H1 (cell line): ENCODE results near the gene RTL5.

Experiments
- CHD2 ChIP-seq: IDR thresholded peaks from 2 replicates; pipeline ENCODE4 v1.6.1; 2012; ENCODE audit warnings: low read length, improper control_type of control experiment
- EP300 ChIP-seq, 2 experiments: IDR thresholded peaks; 1 replicate in 1 of 2; 2 replicates in 1 of 2; pipeline ENCODE4 v1.6.1; 2011 to 2012; ENCODE audit warnings: low read depth in 2 of 2, low read length in 2 of 2, mild to moderate bottlenecking in 2 of 2, borderline replicate concordance in 1 of 2, inconsistent platforms in 1 of 2, moderate library complexity in 1 of 2
- EZH2 ChIP-seq: fragments of 200-600 bp; sonication (generic); IDR thresholded peaks from 2 replicates; pipeline ENCODE4 v1.7.1; 2012; ENCODE audit warnings: low read depth, mild to moderate bottlenecking, moderate library complexity, low read length, inconsistent platforms; ENCODE audit not compliant: severe bottlenecking
- KDM1A ChIP-seq: fragments of 200-600, 300-600 bp; sonication (generic); IDR thresholded peaks from 2 replicates; pipeline ENCODE4 v1.7.1; 2016; ENCODE audit warnings: mild to moderate bottlenecking, low read length, borderline replicate concordance
- POLR2A ChIP-seq, 2 experiments: IDR thresholded peaks; 1 replicate in 1 of 2; 2 replicates in 1 of 2; pipeline ENCODE4 v1.6.1; 2011; ENCODE audit warnings: low read depth in 2 of 2, low read length in 2 of 2, mild to moderate bottlenecking in 2 of 2; ENCODE audit errors: control extremely low read depth in 1 of 2
- POLR2AphosphoS5 ChIP-seq: IDR thresholded peaks from 2 replicates; pipeline ENCODE4 v1.6.1; 2011; ENCODE audit warnings: low read depth, low read length
- TEAD4 ChIP-seq: IDR thresholded peaks from 2 replicates; pipeline ENCODE4 v1.6.1; 2012; ENCODE audit warnings: low read depth, low read length, inconsistent platforms, mixed read lengths
- YY1 ChIP-seq: IDR thresholded peaks from 2 replicates; pipeline ENCODE4 v1.6.1; 2011; ENCODE audit warnings: low read depth, mild to moderate bottlenecking, low read length
- ZNF274 ChIP-seq: IDR thresholded peaks from 2 replicates; pipeline ENCODE4 v1.7.0; 2012; ENCODE audit warnings: low read length, borderline replicate concordance; ENCODE audit errors: extremely low read depth
- TF ChIP-seq, protein P1 (sequence below), 3 experiments: IDR thresholded peaks; 1 replicate in 2 of 3; 2 replicates in 1 of 3; pipeline versions ENCODE4 v1.5.1 to v1.6.1; 2011; ENCODE audit warnings: low read length in 3 of 3, mild to moderate bottlenecking in 3 of 3, inconsistent platforms in 2 of 3, low read depth in 1 of 3, moderate library complexity in 1 of 3; ENCODE audit not compliant: insufficient read depth in 1 of 3; ENCODE audit errors: control extremely low read depth in 1 of 3
- TF ChIP-seq, protein P2 (sequence below): IDR thresholded peaks from 2 replicates; pipeline ENCODE4 v1.6.1; 2011; ENCODE audit warnings: low read depth, mild to moderate bottlenecking, low read length; ENCODE audit not compliant: insufficient read depth

DNA sequence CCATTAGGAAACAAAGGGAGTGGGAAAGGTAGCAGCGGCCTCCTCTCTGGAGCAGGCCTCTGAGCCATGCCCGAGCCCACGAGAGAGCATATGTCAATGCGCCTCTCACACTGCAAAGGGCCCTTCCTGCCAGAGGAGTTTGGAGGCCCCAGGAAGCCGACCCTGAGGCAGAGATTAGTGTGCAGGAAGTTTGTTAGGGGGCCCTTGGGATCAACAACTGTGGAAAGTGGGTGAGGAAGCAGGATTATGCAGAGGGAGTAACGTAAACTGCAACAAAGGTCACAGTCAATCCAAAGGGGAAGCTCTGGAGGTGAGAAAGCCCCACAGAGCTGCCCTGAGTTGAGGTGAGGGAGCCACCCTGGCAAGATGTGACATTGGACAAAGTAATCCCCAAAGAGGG is 17.4 kb downstream of the RTL5 start:
- no peak for TF ChIP-seq EP300 (IDR thresholded peaks at IDR 0.05; ENCODE audit: borderline replicate concordance in 1 of 2, low read depth in 2 of 2, low read length in 2 of 2)
- no peak for TF ChIP-seq CHD2
- TF ChIP-seq POLR2AphosphoS5, result no peak
- TF ChIP-seq, protein P1, sequence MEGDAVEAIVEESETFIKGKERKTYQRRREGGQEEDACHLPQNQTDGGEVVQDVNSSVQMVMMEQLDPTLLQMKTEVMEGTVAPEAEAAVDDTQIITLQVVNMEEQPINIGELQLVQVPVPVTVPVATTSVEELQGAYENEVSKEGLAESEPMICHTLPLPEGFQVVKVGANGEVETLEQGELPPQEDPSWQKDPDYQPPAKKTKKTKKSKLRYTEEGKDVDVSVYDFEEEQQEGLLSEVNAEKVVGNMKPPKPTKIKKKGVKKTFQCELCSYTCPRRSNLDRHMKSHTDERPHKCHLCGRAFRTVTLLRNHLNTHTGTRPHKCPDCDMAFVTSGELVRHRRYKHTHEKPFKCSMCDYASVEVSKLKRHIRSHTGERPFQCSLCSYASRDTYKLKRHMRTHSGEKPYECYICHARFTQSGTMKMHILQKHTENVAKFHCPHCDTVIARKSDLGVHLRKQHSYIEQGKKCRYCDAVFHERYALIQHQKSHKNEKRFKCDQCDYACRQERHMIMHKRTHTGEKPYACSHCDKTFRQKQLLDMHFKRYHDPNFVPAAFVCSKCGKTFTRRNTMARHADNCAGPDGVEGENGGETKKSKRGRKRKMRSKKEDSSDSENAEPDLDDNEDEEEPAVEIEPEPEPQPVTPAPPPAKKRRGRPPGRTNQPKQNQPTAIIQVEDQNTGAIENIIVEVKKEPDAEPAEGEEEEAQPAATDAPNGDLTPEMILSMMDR (IDR thresholded peaks at IDR 0.05; ENCODE audit: control extremely low read depth in 1 of 3, insufficient read depth in 1 of 3, low read depth in 1 of 3, low read length in 3 of 3), result no peak
- TF ChIP-seq YY1, result no peak
- TF ChIP-seq, protein P2, sequence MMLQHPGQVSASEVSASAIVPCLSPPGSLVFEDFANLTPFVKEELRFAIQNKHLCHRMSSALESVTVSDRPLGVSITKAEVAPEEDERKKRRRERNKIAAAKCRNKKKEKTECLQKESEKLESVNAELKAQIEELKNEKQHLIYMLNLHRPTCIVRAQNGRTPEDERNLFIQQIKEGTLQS, result no peak
- TF ChIP-seq ZNF274, result no peak
- TF ChIP-seq EZH2, result no peak
- TF ChIP-seq POLR2A (IDR thresholded peaks at IDR 0.05; ENCODE audit: control extremely low read depth in 1 of 2, low read depth in 2 of 2, low read length in 2 of 2), result no peak
- no peak for TF ChIP-seq TEAD4
- TF ChIP-seq KDM1A, result no peak
